AG20443 (cell line): ENCODE data around the gene KCNJ13.
A peak's percentile ranks its signal among the peaks of the same experiment; 100 is the strongest.
"Not testable (repeated sequence)": the region's sequence is repeated elsewhere in the genome, so short reads cannot be mapped to it uniquely, and the experiment has no call there.

ENCODE experiments used
- DNase-seq: peaks from one replicate; pipeline ENCODE4 v3.0.0; 2012; ENCODE audit warnings: low spot score, mixed read lengths

Gene KCNJ13

DNA sequence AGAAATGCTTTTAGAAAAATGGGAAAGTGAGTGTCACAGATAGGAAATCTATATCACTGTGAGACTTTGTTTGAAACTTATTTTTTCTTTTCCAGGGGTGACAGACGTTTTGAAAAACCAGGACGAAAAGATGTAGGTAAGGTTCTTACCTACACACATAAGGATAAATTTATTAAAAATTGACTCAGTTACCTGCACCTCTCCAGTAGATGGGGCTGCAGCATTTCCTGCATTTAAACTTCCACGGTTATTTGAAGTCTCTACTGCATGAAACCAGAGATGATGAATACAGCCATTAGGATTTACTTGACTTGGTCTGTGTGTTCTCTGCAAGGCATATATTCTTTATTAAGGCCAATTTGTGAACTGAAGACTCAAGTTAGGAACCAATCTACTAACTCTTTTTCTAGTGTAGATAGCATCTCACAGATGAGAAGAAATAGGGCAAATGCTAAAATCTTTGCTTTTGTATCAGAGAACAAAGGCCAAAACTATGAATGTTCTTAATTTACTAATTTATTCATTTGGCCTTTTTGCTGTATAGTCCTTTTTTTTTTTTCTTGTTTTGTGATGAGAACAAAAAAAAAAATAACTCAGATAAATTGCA, 15.0 kb downstream of the KCNJ13 start:
- DNase-seq: peak; percentile 12

DNA sequence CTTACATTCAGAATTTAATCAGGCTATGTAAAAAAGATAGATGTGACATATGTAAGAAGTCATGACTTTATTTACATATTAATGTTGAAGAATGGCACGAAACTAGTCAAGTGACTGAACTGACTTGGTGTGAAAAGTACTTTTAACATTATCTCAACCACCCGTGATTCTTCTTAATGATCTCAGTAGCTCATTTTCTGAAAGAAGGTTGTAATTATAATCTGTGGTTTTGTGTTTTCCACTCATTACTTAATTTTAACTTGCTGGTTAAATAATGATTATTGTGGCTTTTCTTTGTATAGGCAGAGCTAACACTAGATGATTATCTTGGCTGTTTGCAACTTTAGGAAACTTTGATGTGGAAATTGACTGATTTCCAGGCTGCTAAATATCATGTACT, 18.5 kb downstream of the KCNJ13 start:
- no peak for DNase-seq

DNA sequence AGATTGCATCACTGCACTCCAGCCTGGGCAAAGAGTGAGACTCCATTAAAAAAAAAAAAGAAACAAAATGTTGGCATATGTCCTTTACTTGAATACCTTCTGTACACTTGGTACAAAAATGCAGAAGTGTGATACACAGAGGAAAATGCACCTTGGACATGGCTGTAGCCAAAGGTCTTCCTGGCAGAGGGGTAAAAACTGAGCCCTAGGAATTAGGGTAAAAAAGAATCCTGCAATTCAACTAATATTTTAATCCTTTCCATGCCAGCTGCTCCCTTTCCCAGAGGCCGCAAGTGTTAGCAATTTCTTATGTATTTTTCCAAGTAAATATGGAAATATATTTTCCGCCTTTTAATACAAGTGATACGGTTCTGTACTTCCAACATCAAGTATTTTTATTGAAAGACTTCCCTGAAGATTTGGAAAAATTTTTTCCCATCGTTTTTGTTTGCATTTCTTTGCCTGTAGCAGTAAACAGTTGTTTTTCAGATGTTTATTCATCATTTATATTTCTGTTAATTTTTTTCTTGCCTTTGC, 26.2 kb downstream of the KCNJ13 start:
- DNase-seq: no peak

DNA sequence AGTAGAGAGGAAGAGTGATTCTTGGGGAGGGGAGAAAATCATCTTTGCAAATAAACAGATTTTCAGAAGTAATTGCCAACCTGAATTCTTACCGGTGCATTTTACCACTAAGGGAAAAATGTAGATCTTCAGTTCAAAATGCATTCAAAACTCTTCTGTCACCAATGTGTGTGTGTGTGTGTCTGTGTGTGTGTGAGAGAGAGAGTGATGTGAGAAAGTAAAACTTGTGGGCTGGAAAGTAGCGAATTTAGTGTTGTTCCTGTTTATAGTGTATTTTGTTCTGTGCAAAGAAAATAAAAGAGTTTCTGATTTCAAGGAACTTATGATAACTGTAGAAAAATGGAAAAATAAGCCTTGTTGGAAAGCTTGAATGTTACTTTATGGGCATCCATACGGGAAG, 27.0 kb downstream of the KCNJ13 start:
- no peak for DNase-seq

DNA sequence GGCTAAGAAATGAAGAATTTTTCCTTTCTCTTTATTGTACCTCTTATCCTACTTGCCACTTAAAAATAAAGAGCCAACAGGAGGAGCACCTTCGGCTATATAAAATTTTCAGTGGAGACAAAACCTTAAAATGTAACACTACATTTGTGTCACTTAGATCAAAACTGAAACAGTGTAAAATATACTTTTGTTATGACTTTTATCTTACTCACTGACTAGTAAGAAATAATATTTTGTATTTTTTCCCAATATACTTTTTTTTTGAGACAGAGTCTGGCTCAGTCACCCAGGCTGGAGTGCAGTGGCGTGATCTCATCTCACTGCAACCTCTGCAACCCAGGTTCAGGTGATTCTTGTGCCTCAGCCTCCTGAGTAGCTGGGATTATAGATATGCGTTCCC, 28.3 kb downstream of the KCNJ13 start:
- DNase-seq: no peak

DNA sequence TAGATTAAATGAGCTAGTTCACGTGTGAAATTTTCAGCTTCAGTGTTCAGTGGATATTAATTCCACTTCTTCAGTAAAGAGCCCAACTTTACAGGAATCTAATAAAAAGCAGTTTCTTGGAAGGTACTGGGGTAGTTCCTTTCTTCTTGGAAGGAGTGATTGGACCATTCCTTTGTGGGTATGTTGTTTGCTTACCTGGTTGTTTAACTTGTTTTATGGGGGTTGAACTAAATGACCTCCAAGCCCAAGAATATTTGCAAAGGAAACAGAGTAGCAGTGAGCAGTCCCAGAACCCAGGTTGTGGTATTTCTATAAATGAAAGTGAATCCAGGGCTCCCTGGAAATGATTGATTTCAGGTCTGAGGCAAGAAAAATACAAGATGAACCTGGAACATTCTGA, 31.4 kb downstream of the KCNJ13 start:
- no peak for DNase-seq

DNA sequence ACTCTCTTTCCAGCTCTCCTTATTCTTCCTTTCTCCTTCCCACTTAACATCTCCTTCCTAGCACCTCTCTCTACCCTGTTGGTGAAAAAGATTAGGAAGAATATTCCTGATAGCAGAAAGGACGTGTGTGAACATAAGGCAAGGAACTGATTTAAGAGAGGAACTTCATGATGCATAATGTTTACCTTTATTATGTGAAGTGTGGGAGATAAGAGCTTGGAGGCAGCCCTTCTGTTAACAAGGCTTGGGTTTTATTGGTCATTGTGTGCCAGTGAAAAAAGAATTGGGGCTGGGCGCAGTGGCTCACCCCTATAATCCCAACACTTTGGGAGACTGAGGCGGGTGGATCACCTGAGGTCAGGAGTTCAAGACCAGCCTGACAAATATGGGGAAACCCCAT, 34.4 kb downstream of the KCNJ13 start:
- DNase-seq: no peak

DNA sequence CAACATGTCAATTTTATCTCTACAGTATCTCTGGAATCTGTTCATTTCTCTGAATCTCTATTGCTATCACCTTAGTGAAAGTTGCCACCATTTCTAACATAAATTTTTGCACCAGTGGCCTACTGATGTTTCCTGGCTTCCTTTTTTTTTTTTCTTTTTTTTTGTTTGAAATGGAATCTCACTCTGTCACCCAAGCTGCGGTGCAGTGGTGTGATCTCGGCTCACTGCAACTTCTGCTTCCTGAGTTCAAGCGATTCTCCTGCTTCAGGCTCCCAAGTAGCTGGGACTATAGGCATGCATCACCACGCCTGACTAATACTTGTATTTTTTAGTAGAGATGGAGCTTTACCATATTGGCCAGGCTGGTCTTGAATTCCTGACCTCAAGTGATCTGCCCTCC, 35.1 kb downstream of the KCNJ13 start:
- no peak for DNase-seq

DNA sequence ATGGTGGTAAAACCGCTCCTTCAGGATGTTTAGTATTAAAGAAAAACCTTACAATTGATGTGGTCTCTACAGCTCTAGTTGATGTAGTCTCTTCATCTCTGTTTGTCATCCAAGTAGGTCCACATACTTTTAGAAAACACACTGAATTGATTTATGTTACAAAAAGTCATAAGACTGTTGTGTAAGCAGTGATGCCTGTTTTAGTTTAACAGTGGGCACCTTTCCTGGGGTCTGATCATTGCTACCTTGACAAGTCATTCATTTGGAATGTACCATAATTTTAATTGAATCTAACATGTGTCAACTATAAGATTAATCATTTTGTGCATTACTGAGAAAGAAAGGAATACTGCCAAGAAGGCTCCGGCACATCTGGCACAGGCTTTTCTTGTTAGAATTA, 44.9 kb downstream of the KCNJ13 start:
- DNase-seq: peak; percentile 15

DNA sequence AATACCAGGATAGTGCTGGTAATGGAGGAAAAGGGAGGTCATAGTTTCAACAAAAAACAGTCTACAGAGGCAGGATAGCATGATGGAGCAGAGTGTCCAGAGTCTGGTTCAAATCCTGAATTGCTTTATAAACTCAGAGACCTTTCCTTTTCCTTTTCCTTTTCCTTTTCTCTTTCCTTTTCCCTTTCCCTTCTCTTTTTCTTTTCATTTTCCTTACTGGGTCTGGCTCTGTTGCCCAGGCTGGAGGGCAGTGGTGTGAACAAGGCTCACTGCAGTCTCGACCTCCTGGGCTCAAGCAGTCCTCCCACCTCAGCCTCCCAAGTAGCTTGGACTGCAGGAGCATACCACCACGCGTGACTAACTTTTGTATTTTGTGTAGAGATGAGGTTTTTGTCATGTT, 47.6 kb downstream of the KCNJ13 start:
- no peak for DNase-seq

DNA sequence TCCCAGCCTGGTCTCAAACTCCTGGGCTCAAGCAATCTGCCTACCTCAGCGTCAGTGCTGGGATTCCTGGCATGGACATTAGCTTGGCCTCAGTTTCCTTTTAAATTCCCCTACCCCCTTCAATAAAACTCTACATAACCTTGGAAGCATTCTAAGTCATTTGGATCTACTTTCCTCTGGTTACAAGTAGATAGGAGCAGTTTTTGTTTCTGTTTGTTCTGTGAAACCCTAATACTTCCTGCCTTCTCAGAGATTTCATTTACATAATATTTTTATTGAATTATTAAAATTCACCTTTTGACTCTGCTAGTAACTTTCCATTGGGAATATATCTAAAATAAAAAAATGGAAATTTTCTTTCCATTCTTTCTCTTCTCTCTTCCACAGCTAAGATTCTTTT, 53.3 kb downstream of the KCNJ13 start:
- DNase-seq: no peak

DNA sequence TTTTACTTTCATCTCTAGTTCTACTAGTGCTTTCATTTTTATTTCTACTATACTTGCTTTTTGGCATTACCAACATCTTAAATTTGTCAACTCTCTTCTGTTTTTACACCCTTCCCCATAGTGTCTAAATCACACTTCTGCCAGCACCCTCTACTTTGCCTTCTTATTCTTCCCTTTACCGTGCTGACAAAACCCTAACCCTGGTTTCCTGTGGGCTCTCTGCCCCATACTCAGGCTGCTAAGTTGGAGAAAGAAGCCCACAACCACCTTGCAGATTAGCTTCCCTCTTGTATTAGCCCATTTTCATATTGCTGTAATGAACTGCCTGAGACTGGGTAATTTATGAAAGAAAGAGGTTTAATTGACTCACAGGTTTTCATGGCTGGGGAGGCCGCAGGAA, 54.5 kb downstream of the KCNJ13 start:
- DNase-seq: no peak

DNA sequence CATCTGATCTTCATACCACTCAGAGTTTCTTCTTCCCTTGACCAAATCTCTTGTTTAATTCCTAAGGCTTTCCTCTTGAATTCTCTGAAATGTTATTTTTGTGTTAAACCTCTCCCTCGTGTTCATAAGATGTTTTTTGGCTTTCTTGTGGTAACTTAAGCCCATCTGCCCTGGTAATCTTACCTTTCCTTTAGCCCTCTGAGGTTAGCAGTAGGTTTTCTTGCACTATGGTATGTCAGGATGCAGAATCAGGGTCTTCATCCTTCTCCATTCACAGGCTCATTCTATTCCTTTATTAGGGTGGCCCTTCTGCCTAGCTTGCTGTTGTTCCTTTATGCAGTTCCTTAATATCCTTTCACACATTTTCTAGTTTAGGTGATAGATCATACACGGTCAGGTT, 55.1 kb downstream of the KCNJ13 start:
- no peak for DNase-seq

DNA sequence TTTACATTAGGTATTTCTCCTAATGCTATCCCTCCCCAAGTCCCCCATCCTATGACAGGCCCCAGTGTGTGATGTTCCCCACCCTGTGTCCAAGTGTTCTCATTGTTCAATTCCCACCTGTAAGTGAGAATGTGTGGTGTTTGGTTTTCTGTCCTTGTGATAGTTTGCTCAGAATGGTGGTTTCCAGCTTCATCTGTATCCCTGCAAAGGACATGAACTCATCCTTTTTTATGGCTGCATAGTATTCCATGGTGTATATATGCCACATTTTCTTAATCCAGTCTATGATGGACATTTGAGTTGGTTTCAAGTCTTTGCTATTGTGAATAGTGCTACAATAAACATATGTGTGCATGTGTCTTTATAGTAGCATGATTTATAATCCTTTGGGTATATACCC, 56.3 kb downstream of the KCNJ13 start:
- DNase-seq: not testable (repeated sequence)
